Retinal pigment epithelial cell (primary cell): ENCODE results near the gene HDAC9.

Experiments
- DNase-seq: peaks from one replicate; pipeline ENCODE4 v3.0.0-alpha.2; 2010; ENCODE audit warnings: low read depth
- H3K4me3 ChIP-seq: 2 replicates; pipeline ENCODE4 v1.5.1; 2011; ENCODE audit warnings: mild to moderate bottlenecking, low read length, control low read depth, moderate library complexity
- CTCF ChIP-seq: conservative IDR thresholded peaks from 2 replicates; pipeline ENCODE4 v1.5.1; 2011; ENCODE audit warnings: low read depth, low read length, control low read depth, inconsistent platforms

HDAC9 gene

GRCh38 chr7:18849130-18849529 lies 353.6 kb downstream of the HDAC9 start:
- no peak for DNase-seq
- no peak overlapping the region for H3K4me3 ChIP-seq
- no peak for TF ChIP-seq CTCF

GRCh38 chr7:18855796-18856195 lies 360.2 kb downstream of the HDAC9 start:
- no peak for TF ChIP-seq CTCF
- H3K4me3 ChIP-seq = no peak overlapping the region
- DNase-seq = no peak

- TF ChIP-seq CTCF = no peak
- no peak for DNase-seq
- H3K4me3 ChIP-seq = no peak overlapping the region
Measured at GRCh38 chr7:18858232-18858631, 362.7 kb downstream of the HDAC9 start.

GRCh38 chr7:18859318-18859717 lies 363.8 kb downstream of the HDAC9 start:
- DNase-seq = no peak
- H3K4me3 ChIP-seq = no peak overlapping the region
- no peak for TF ChIP-seq CTCF

- no peak overlapping the region for H3K4me3 ChIP-seq
- no peak for DNase-seq
- TF ChIP-seq CTCF = no peak
Measured at GRCh38 chr7:18860221-18860620, 364.7 kb downstream of the HDAC9 start.

GRCh38 chr7:18861514-18862118 lies 366.1 kb downstream of the HDAC9 start:
- TF ChIP-seq CTCF = no peak
- no peak for DNase-seq
- H3K4me3 ChIP-seq = no peak overlapping the region

- no peak for DNase-seq
- no peak for TF ChIP-seq CTCF
- no peak overlapping the region for H3K4me3 ChIP-seq
Measured at GRCh38 chr7:18864967-18865366, 369.4 kb downstream of the HDAC9 start.
